ENCODE measurements around the gene SLC38A2.

The SLC38A2 gene

DNA sequence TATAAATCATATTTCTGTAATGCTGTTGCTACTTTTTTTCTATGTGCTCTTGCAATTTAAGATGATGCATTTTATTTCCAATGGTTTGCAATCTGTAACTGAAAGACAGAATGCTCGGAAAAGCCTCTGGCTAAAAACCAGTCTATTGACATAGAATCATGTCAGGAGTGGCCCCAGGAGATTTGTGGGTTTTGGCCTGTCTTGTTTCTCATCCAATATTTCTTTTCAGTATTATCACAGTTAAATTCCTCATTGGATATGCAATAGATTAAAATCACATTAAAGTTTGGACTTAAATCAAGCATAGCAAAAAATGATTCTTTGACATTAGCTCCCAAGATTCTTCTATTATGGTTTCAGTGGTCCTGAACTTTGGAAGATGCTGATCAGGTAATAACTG, 19.1 kb upstream of the SLC38A2 start:
- no peak for DNase-seq

DNA sequence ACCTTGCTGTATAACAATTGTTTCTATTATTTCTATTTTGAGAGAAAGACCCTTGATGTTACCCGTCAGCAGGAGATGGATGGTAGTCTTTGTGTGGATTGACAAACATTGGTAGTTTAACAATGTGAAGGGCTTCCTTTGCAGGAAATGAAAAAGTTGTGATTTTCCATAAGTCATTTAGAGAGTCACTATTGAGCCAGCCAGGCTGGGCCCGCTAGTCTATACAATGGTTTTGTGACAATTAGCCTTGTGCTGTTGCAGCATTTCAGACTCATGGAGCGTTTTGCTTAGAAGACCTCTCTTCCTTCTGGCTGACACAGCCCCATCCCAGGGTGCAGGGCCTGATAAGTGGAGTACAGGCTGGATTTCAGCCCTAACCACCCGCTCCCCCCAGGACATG, 18.3 kb upstream of the SLC38A2 start:
- peak; percentile 62 for DNase-seq

DNA sequence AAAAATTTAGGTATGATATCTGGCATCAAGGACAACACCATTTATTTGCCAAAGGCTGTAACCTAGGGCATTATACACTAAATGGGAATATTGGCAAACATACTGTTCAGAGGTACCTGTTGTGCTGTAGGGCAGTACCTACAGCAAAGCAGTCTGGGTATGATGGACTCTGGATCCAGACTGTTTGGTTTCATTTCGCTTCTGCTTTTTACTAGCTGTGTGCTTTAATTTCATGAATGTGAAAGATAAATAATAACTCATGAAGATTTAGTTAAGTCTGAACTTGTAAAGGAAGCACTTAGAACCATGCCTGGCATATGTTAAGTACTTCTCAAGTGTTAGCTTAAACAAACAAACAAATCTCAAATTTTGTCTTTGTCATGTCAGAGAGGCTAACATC, 17.7 kb upstream of the SLC38A2 start:
- no peak for DNase-seq

DNA sequence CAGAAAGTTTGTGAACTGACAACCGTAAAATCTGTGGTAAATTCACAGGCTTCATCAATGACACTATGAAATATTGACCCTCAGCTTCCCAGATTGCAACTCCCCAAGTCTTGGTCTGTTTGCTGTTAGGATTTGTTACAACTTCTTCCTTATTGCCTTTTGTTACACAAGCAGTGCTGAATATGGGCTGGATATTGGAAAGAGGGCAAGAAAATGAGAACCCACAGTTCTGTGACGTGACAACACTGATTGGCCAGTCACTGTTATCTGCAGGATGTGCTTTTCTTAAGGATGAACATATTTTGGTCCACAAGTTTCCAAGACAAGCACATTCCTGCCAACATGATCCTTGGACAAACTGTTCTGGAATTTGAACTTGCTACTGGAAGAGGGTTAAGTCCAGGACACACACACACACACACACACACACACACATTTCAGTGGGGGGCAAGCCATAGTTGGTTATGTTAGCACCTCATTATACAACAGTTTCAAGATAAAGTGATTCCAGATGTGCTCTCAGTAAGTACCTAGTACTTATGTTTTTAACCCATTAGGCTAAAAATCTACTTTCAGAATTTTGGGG, 16.6 kb upstream of the SLC38A2 start:
- DNase-seq, result no peak

DNA sequence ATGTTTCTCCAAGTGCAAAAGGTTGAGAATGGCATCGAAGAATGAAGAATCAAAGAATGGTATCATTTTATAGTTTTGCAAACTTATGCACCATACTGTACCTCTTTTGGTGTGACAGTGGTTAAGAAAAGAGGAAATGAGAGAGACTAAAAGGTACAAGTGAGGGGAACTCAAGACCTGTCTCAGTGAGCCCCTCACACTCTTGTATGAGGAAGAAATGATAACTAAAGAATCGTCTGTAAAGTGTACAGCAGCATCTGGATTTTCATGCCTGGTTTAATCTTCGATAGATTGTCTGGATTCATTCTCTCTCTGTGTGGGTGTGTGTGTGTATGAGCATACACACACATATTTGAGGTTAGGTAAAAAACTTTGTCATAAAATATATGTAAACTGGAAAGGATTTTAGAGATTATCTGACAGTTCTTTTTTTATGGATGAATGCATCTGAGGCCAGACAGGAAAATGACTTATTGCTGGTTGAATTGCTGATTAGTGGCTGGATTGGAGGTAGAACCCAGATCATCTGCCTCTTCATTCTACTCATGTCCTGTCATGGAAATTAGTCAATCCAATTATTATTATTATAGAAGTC, 16.0 kb upstream of the SLC38A2 start:
- DNase-seq, result no peak

DNA sequence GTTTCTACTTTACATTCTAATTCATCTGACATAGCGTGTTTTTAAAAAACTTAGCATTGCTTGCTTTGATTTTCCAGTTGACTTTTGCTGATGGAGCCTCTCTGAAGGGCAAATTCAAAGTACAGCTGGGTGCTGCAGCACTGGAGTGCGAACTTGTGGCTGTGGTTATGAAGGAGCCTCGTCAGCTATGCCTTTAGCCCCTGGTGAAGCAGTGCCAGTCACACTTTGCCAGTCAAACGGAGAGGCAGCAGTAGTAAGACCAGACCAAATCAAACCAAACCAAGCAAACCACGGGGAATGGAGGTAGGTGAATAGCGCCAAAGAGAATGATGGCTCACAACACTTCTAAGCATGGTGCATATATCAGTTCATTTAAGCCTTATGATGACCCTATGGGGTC, 15.1 kb upstream of the SLC38A2 start:
- DNase-seq, result peak; percentile 81

DNA sequence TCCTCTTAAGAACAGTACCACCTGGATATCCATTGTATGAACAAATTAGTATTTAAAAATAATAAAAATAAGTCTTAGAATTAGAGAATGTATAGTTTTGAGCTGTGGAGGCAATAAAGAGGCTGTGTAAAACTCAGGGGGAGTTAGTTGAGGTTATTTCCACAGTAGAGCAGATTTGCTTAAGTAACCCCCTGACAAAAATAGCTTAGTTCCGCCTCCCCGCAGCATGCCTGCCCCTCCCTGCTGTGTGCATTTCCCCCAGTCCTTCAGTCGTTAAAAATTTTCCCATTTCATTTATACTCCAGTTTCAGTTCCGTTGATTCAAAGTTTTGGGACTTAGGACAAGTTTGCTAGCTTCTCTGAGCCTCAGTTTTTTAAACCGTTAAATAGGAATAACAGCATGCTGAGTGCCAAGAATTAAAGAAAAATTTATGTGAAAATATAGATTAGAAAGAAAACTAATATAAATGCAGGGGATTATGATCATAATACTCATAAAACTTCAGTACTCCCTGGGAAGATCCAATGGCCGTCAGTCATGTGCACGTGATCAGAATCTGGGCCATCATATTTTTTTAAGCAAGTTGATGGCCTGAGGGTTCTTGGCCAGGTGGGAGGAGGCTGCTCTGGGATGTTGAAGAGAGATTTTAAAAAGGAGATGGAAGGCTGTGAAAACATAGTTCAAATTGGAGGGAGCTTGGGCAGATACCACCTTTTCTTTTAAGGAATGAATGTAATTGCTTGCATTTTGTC, 14.5 kb upstream of the SLC38A2 start:
- DNase-seq, result no peak

DNA sequence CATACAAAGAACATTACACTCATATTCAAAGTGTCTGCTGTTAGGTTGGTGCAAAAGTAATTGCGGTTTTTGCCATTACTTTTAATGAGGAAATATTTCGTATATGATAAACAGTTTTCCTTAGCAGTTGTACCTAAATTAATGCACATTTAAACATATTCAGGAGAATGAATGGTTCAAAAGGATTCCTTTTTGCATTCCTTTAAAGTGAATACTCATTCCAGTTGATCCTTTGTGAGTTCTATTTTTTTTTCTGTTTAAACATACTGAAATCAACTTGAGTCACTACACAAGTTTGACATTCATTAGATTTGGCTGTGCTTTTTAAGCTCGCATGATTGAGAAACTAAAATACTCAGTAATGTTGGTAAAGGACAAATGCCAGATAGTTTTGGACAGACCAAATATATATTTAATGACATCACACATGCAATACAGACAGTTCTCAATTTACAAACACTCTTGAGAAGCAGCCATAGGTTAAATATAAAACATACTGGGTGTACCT, 13.8 kb upstream of the SLC38A2 start:
- no peak for DNase-seq

DNA sequence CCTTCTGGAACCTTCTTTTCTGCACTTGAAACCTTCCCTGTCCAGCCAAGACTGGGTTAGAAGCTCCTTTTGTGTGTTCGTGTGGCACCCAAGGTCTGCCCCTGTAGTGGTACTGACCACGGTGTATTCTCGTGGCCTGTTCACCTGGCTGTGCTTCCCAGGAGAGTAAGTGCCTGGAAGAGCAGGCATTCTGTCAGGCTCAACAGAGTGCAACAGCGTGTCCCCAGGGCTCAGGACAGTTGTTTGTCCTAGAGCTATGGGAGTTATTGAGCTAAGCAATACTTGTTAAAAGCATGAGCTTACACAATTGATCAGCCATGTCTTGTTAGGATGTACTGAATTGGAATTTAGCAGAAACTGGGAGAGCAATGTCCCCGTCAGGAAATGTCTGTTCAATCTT, 12.9 kb upstream of the SLC38A2 start:
- DNase-seq, result no peak

DNA sequence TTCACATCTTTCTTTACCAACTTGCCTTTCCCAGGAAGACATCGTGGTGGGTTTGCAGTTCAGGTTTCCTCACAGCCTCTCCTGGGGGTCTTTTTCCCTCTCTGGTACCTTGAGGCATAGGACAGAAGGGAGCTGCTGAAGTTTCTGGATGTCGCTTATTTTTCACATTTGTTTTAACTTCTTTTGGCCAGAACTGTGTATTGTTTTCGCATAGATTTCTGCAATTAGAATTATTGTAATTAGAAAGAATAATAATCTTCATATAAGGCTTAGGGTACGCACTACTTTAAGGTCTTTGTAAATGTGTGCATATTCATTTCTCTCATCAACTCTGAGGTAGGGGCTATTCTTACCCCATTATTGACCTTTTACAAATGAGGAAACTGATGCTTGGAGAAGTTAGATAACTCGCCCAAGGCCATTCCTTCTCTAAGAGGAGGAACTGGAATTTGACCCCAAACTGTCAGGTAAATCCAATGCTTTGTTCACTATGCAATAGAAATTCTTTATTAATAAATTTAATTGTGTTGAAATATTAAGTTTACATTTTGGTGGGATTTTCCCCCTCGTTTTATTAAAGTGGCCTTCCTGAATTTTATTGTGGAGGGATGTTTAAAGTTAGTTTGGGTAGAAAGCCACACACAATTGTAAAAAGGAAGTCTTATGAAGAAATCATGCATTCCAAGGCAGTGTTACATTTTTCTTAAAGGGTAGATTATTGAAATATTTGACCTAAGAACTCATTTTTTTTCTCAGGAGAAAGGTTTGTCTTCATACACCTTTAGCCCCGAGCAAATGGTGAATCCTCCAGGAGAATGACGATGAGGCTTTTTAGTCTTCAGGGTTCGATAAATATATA, 12.1 kb upstream of the SLC38A2 start:
- DNase-seq, result no peak

DNA sequence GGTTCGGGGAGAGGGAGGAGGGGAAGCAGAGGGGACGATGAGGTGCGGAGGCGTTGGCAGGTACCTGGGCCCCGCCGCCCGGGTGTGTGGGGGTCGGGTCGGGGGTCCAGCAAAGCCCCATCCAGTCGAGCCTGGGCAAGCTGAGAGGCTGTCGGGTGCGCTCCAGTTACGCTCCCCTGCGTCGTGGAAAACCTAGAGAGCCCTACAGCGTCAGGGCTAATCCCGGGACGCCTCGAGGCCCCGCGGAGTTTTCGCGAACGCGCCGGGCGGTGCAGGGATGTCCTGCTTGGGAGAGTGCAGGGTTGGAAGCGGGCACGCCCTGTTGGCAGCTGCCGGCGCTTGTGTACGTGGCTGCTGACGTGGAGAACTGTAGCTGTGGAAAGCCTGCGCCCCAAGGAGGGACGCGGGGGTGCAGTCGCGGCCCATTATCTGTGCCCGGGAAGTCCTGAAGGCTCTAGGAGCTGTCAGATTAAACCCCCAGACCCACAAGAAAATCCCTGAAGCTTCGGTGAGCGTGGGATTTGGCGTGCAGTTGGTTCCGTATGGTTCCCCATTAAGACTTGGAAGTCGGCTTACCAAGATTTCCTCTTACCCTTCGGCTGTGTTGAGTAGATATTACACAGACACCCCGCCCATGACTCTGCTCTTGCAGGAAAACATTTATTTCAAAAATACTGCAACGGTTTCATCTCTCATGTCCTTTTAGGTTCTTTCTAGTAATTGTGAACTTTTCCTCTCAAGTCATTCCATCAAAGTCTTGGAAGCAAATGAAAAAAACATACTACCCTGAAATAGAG, 11.3 kb upstream of the SLC38A2 start:
- DNase-seq, result peak; percentile 77

DNA sequence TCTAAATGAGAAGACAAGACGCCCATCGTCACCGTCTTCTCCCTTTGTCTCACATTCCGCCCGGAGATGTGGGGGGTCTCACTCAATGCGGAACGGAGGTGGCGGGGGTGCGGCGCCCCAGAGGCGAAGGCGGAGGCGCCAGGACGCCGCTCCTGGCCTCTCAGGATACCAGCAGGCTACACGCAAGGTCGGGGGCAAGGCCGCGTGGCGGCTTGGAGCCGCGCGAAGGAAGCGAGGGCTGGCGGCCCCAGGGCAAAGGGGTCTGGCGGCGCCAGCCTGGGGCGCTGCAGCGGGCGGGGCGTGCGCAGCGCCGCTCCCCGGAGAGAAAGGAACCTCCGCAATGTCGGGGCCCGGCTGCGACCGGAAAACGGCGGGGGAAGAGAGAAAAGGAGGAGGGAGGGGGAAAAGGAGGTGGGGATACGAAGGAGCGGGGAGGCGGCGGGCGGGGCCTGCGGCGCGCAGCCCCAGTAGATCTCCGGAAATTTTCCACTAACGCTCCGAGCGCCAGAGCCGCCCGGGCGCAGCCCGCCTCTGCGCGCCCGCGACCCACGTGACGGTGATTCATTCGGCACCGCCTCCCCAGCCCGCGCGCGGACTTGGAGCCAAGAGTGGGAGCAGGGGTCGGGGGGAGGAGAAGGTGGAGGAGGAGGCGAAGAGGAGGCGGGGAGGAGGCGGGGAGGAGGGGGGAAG, 10.5 kb upstream of the SLC38A2 start:
- peak; percentile 97 for DNase-seq

DNA sequence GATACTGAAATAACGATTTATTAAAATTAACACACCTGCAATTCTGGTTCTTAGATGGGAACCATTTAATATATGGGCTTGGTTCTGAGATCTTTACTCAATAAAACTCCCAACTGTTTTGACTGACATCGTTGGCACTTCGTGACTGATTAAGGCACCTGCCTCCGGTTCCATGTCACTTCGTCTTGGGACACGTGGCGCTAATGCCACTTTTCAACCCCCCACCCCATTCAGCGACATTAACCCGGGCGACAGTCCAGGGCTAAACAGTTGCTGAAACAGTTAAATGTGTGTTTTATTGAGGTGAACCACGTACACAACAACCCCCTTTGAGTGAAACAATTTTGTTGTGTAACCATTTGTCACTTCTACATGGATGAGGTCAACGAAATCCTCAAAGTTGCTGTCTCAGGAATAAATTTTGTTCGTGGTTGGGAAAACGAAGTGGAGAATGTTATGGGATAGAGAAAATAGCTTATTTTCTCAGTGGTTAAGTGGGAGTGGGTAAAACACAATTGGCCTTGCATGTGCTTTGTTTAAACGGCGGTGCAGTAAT, 9.9 kb upstream of the SLC38A2 start:
- DNase-seq, result no peak

DNA sequence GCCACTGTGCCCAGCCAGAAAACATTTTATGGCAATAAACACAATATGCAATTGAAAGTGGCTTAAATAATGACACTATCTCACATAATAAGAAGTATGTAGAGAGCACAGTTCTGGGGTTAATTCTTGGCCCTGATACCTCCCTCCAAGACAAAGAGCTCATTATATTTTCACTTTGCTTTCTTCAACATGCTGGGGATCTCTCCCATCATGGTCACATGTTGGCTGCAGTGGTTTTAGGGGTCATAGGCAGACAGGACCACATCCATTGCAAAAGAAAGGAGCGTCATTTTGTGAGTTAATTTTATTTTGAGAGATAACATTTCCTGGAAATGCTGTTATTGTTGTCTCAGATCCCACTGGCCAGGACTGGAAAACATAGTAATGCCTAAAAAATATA, 8.3 kb upstream of the SLC38A2 start:
- no peak for DNase-seq

DNA sequence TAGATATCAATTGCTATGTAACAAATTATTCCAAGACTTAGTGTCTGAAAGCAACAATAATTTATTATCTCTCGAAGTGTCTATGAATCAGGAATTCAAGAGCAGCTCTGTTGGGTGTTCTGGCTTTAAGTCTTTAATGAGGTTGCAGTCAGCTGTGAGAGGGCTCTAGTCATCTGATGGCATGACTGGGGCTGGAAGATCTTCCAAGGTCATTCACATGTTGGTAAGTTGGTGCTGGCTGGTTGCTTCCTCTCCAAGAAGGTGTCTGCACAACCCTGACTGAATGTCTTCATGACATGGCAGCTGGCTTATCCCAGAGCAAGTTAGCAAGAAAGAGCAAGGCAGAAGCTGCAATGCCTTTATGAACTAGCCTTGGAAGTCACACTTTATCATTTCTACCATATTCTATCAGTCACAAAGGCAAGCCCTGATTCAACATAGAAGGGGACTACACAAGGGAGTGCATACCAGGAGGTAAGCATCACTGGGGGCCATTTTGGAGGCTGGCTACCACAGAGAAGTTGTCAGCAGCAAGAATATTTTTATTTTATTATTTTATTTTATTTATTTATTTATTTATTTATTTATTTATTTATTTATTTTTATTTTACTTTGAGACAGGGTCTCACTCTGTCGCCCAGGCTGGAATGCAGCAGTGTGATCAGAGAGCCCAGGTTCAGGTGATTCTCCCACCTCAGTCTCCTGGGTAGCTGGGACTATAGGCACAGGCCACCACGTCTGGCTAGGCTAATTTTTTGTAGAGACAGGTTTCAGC, 7.6 kb upstream of the SLC38A2 start:
- DNase-seq, result no peak

DNA sequence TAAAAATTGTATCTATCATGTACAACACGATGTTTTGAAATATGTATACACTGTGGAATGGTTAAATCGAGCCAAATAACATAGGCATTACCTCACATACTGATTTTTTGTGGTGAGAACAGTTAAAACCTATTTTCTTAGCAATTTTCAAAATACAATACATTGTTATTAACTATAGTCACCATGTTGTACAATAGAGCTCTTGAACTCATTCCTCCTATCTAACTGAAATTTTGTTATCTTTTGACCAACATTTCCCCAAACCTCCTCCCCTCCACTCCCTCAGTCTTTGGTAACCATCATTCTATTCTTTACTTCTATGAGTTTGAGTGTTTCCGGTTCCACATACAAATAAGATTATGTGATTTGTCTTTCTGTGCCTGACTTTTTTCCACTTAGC, 6.8 kb upstream of the SLC38A2 start:
- no peak for DNase-seq

DNA sequence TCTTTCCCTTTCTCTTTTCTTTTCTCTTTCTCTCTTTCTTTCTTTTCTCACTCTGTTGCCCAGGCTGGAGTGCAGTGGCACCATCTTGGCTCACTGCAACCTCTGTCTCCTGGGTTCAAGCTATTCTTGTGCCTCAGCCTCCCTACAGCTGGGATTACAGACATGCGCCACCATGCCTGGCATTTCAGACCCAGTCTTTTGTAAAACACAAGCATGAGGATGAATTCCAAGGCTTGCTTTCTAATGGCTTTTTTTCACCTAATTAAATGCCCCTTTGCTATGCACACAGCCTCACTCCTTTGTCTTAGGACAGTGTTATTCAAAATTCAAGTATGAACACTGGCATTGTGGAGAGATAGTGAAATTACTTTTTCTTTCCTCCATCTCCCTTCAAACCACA, 6.0 kb upstream of the SLC38A2 start:
- no peak for DNase-seq

DNA sequence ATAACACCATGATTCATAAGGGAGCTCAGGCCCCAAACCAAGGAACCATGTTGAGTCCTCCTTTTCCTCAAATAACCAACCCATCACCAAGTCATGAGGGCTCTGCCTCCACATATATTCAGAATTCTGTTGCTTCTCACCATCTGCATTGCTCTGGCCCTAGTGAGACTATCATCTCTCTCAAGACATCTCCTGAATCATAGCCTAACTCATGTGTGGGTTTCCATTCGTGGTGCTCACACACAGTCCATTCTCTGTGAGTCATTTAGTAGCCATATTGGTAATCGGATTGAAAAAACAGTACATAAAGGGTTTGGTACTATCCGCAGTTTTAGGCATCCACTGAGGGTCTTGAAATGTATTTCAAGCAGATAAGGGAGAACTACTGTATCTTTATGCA, 5.1 kb upstream of the SLC38A2 start:
- peak; percentile 73 for DNase-seq

DNA sequence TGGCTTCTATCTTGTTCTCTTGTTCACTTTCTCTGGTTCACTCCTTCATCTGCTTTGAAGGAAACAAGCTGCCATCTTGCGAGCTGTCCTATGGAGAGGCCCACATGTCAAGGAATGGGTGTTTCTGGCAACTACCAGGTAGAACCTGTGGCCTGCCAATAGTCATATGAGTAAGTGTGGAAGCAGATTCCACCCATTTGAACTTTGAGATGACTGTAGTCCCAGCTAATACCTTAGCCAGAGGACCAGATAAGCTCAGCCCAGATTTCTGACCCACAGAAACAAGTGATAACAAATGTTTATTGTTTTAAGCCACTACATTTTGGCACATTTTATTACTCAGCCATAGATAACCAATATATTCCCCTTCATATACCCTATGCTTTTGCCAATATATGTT, 4.0 kb upstream of the SLC38A2 start:
- no peak for DNase-seq

DNA sequence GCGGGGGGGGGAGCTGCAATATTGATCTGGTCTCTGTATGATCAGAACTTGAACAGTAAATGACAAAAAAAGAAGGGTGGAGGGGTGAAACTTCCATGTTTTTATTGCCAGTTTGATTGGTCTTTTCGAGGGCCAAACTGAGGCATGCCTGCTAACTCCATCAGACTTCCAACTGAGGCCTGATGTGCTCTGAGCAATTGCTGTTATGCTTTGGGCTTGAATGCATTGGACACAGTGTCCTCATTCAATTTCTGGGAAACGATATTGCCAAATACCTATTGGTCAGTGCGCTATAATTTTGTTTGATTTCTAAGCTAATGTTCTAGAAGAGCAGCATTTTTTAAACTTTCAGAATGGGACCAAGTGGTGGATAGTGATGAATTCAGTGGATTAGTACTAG, 2.1 kb upstream of the SLC38A2 start:
- DNase-seq, result no peak

DNA sequence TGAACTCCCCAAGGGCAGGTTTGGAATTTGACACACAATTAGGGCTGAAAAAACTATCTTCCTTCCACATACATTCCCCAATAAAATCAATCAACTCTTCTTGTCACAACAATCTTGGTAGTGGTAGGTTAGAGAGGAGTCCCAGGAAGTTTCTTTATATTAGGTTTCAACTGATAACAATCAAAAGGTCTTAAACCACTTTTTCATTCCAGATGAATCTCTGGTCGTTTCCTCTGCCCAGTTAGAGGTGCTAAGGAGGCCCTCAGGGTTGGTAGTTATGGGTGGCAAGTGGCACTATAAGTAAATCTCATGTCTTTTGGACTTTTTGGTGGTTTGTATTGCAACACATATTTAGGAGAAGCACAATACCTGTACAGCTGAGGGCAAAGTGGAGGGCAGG, 1.7 kb upstream of the SLC38A2 start:
- DNase-seq, result no peak
